ENCODE data around the gene USP34. TPM values are rescaled to one million over a fixed set of nuclear protein-coding genes. Genes with fewer than 3 reads are reported as not detected.

The USP34 gene
- total and polyA plus RNA-seq, 9 donors, result 57.4 to 132 (median 116) TPM

GRCh38 chr2:61361068-61361467 lies 109.8 kb downstream of the USP34 start:
- Histone ChIP-seq H3K36me3 (no peaks in the 10 kb centered on the region), H3K4me1 (ENCODE audit: insufficient read depth) (peaks cover 7% of the 10 kb centered on the region), H3K4me3 (no peak overlapping the region), H3K27me3 (no peaks in the 10 kb centered on the region), H3K27ac (no peak overlapping the region), H3K9me3 (no peaks in the 10 kb centered on the region)
- intact Hi-C loops (cut with DNase I), result no loop called here
- TF ChIP-seq CTCF (IDR thresholded peaks at IDR 0.05) (no peak), EP300 (IDR thresholded peaks at IDR 0.05) (no peak), POLR2A (IDR thresholded peaks at IDR 0.05) (no peak)
- DNase-seq, result no peak
- WGBS, 3 donors, result 94 to 100% (median 100%) methylated on average over 1 of the region's 1 CpG

DNA sequence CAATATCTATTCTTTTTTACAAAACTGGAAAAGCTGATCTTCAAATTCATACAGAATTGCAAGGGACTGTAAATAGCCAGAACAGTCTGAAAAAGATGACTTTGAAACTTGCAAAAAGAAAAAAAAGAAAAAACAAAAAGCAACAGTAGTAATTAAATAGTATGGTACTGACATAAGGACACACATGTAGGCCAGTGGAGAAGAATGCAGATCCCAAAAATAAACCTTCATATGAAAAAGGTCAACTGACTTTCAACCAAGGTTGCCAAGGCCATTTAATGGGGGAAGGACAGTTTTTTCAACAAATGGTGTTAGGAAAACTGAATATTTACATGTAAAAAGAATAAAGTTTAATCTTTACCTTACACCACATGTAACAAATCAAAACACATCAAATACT lies 111.8 kb downstream of the USP34 start:
- no peak overlapping the region for H3K27ac ChIP-seq
- peaks cover 7% of the 10 kb centered on the region for H3K4me1 ChIP-seq (ENCODE audit: insufficient read depth)
- H3K36me3 ChIP-seq, result no peaks in the 10 kb centered on the region
- intact Hi-C loops (cut with DNase I), result no loop called here
- DNase-seq, result no peak
- H3K4me3 ChIP-seq, result no peak overlapping the region
- no peaks in the 10 kb centered on the region for H3K9me3 ChIP-seq
- no peaks in the 10 kb centered on the region for H3K27me3 ChIP-seq
- TF ChIP-seq EP300 (IDR thresholded peaks at IDR 0.05), result no peak

DNA sequence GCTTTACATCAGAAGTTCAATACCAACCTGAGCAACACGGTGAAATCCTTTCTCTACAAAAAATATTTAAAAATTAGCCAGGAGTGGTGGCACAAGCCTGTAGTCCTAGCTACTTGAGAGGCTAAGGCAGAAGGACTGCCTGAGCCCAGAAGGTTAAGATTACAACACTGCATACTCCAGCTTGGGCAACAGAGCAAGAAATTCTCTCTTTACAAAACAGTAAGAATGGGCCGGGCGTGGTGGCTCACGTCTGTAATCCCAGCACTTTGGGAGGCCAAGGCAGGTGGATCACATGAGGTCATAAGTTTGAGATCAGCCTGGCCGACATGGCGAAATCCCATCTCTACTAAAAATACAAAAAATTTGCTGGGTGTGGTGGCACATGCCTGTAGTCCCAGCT lies 113.2 kb downstream of the USP34 start:
- peaks cover 7% of the 10 kb centered on the region for H3K4me1 ChIP-seq (ENCODE audit: insufficient read depth)
- no peaks in the 10 kb centered on the region for H3K36me3 ChIP-seq
- H3K27ac ChIP-seq, result no peak overlapping the region
- no peaks in the 10 kb centered on the region for H3K9me3 ChIP-seq
- WGBS, 3 donors, result 87 to 91% (median 87%) methylated on average over 6 of the region's 6 CpGs
- TF ChIP-seq EP300 (IDR thresholded peaks at IDR 0.05), result no peak
- no peak for TF ChIP-seq CTCF (IDR thresholded peaks at IDR 0.05)
- no peak for TF ChIP-seq POLR2A (IDR thresholded peaks at IDR 0.05)
- H3K4me3 ChIP-seq, result no peak overlapping the region
- no peaks in the 10 kb centered on the region for H3K27me3 ChIP-seq
- intact Hi-C loops (cut with DNase I), result no loop called here
- no peak for DNase-seq

- Histone ChIP-seq H3K4me3 (no peak overlapping the region), H3K9me3 (no peaks in the 10 kb centered on the region), H3K36me3 (no peaks in the 10 kb centered on the region), H3K4me1 (ENCODE audit: insufficient read depth) (peaks cover 7% of the 10 kb centered on the region), H3K27me3 (no peaks in the 10 kb centered on the region), H3K27ac (peak overlapping the region in 1 of 2 donors; percentile 24)
- TF ChIP-seq CTCF (IDR thresholded peaks at IDR 0.05), result no peak
- no peak for TF ChIP-seq POLR2A (IDR thresholded peaks at IDR 0.05)
- TF ChIP-seq EP300 (IDR thresholded peaks at IDR 0.05), result no peak
- intact Hi-C loops (cut with DNase I), result no loop called here
- no peak for DNase-seq
- WGBS, 3 donors, result 9 to 26% (median 14%) methylated on average over 1 of the region's 1 CpG
These were observed 113.9 kb downstream of the USP34 start for GRCh38 chr2:61356958-61357350.

- Histone ChIP-seq H3K27ac (no peak overlapping the region), H3K9me3 (no peaks in the 10 kb centered on the region), H3K4me3 (no peak overlapping the region), H3K27me3 (no peaks in the 10 kb centered on the region), H3K36me3 (no peaks in the 10 kb centered on the region), H3K4me1 (ENCODE audit: insufficient read depth) (peaks cover 7% of the 10 kb centered on the region)
- DNase-seq, result no peak
- intact Hi-C loops (cut with DNase I), result no loop called here
- TF ChIP-seq POLR2A (IDR thresholded peaks at IDR 0.05) (no peak), CTCF (IDR thresholded peaks at IDR 0.05) (no peak), EP300 (IDR thresholded peaks at IDR 0.05) (no peak)
- 28 to 47% (median 29%) methylated on average over 4 of the region's 4 CpGs for WGBS, 3 donors
These were observed 114.5 kb downstream of the USP34 start for GRCh38 chr2:61356261-61356957.

All from ovary (tissue), 9 donors.